HG03520 (cell line): ENCODE results near the gene HOPX.
"Not testable (repeated sequence)": the region's sequence is repeated elsewhere in the genome, so short reads cannot be mapped to it uniquely, and the experiment has no call there.

Experiments used
- ATAC-seq: cut with Tn5 transposase; IDR thresholded peaks from one replicate; pipeline ENCODE4 v1.9.1; 2021; ENCODE audit warnings: mild to moderate bottlenecking, moderate library complexity; ENCODE audit not compliant: unreplicated experiment

The HOPX gene, protein sequence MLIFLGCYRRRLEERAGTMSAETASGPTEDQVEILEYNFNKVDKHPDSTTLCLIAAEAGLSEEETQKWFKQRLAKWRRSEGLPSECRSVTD

DNA sequence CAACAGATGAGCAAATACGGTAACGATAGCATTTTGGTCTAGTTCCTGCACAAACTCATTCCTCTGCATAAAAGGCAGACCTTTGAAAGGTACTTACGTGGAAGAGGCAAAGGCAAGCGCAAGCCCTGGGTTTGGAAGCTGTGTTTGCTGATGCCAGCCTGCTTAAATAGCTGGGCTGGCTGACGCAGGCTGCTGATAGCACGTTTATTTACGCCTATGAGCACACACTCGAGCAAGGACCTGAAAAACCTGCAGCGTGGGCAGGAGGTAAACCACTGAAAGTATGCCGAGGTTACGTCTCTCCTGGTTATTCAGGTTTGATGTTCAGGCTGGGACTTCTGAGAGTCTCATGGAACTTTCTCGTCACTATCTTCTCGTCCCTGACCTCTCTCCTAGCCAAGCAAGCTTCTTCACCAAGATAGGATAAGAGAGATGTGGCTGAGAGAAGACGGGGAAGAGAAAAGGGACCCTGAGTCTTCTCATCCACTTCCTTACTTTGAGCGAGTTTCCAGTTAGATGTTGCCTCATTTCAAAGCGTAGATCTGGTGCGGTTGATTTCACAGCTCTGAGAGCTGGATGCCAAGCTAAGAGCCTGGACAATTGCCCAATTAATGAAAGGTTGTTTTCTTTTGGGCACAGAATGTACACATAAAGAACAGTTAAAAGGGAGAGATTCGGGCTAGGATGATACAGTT lies at the start of gene HOPX:
Gene HOPX (minus strand): TSS at position 139 of the 695 bp plus-strand sequence. CDS start 23,480 bp downstream, outside the sequence.
- peak; percentile 74 for ATAC-seq

DNA sequence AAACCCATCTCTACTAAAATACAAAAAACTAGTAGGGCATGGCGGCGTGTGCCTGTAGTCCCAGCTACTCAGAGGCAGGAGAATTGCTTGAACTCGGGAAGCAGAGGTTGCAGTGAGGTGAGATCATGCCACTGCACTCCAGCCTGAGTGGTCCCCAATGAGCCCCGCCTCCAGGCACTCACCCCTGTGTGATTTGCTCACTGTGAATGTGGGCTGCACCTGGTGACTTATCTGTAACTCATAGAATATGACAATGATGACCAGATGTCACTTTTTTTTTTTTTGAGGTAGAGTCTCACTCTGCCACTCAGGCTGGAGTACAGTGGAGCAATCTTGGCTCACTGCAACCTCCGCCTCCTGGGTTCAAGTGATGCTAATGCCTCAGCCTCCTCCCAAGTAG lies 49.0 kb upstream of the HOPX start:
- ATAC-seq, result no peak

DNA sequence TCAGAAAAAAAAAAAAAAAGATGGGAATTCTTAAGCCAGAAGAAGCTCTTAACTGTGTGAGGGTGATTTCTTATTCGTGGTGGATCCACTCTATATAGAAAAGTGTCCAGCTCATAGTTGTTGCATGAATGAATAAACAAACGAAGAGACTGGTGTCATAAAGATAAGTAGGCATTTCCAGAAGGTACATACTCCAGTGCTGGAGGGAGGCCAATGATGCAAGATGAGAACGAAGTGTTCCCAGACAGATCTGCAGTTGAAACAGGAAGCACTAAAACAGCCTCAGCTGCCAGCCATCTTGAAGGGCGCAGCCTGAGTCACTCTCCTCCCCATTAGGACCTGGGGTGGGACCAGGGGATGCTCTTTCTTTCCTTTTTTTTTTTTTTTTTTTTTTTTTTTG lies 47.4 kb upstream of the HOPX start:
- ATAC-seq, result no peak

DNA sequence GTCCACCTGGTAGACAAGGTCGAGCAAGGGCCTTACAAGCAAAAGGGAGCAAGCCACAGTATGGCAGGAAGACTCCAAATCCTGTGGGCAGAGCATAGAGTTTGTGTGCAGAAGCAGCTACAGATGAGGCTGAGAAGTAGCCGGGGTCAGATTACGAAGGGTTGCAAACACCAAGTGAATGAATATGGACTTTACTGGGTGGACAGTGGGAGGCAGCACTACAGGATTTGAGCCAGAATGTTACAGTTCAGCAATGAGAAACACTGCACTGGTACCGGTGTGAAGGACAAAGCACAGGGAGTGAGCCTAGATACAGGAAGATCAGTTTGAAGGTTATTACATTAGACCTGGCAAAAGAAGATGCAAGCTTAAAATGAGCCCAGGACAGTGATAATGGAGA lies 46.1 kb upstream of the HOPX start:
- no peak for ATAC-seq

DNA sequence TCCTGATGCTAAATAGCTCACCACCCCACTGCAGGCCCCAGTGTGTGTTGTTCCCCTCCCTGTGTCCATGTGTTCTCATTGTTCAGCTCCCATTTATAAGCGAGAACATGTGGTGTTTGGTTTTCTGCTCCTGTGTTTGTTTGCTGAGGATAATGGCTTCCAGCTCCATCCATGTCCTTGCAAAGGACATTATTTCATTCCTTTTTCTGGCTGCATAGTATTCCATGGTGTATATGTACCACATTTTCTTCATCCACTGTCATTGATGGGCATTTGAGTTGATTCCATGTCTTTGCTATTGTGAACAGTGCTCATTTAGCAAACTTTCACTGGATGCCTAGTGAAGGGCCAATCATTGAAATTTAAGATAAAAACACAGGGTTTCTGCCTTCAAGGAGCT lies 45.5 kb upstream of the HOPX start:
- not testable (repeated sequence) for ATAC-seq

DNA sequence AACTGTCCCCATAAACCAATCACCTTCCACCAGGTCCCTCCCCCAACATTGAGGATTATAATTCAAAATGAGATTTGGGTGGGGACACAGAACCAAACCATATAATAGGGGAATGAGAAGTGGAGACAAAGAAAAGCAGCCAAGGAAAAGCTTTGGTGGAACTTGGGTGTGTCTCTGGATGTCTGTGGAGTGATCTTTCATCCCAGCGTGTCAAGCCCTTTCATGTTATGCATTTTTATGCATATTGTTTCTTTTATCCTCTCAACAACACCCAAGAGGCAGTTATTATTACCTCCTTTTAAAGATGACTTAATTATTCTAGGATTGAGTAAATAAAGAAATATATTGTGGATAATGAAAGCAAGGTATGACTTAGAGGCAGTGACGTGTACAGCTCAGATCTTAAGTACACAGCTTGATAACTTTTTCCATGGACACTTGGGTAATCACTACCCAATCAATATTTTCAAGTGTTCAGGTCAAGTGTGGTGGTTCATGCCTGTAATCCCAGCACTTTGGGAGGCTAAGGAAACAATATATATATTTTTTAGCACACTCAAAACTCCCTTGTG lies 42.6 kb upstream of the HOPX start:
- ATAC-seq, result no peak

DNA sequence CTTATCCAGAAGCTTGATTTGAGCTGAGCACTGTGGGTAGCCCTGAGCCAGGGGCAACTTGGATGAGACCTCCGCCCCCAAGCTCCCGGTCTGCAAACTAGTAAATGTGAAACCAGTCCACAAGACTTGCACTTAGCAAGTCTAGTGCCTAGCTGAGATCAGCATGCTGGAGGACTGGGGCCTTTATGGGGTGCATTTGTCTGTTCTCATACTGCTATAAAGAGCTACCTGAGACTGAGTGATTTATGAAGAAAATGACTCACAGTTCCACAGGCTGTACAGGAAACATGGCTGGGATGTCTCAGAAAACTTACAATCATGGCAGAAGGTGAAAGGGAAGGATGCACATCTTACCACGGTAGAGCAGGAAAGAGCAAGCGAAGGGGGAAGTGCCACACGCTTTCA lies 42.1 kb upstream of the HOPX start:
- ATAC-seq, result no peak

DNA sequence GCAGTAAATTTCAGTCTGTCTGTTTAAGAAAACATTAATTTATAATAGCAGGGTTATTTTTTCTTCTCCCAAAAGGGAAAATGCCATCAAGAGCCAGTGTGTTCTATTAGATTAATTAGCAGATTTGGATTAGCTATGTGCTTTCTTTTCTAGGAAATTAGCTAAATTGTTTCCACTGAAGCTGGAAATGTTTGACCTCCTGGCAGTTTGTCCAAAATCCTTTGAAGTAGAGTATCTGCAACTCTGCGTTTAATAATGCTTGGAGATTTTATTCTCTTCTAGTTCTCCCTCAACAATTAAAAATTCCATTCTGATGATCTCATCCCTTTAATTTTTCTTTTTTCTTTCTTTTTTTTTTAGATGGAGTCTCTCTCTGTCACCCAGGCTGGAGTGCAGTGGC lies 27.1 kb upstream of the HOPX start:
- no peak for ATAC-seq

DNA sequence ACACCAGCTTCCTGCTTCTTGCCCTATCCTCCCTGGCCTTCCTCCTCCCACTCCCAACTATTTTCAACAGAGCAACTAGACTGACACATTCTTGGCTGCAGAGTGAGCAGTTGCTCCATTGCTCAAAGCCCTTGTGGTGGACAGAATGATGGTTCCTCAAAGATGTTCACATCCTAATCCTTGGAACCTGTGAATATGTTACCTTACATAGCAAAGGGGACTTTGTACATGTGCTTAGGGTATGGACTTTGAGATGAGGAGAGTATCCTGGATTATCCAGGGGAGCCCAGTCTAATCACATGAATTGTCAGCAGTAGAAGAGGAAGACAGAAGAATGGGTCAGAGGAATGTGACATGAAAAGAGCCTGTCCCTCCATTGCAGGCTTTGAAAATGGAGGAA lies 24.9 kb upstream of the HOPX start:
- no peak for ATAC-seq

DNA sequence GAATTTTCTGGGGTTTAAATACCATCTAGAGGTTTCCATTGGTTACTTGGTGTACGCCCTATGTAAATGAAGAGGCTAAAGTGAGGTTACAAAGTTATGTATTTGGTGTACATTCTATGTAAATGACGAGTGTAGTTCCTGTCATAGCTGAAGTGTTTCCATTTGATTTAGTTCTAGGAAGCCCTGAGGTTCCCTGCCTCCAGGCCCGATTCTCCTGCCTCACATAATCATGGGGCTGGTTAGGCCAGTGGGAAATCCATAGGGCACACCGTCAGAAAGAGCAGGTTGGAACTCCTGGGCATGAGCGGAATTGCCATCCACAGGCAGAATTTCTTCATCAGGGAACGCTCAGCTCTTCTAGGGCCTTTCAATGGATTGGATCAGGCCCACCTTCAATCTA lies 24.2 kb upstream of the HOPX start:
- no peak for ATAC-seq

DNA sequence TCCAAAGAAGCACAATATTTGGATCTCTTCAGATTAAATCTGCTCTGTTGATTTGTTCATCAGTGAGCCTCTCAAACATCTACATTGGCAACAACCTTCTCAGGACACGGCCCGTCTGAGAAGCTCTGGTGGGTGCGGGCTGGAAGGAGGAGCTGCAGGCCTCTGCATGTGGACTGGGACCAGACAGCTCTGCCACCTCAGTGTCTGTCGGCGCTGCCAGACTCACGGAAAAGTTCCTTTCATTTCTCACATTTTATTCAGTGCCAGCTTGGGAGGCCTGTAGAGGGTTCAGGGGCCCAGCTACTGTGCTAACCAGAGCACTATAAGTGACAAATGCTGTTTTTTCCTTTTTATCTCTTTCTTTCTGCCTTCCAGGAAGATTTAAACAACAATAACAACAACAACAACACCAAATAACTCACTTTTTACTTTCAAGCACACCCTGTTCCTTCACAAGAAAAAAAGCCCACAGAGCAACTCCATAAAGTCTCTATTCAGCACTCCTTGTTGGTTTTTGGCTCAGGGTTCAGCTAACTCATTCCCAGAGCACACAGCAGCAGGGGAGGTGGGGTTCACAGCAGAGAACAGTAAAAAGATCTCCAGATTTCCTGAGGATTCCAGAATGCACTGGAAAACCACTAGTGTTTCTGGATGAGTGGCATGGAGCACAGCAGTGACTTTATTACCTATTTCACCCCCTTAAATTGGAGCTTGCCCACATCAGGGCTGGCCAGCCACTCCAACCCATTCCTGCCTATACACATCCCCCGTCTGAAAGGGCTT lies 23.2 kb upstream of the HOPX start:
- no peak for ATAC-seq

DNA sequence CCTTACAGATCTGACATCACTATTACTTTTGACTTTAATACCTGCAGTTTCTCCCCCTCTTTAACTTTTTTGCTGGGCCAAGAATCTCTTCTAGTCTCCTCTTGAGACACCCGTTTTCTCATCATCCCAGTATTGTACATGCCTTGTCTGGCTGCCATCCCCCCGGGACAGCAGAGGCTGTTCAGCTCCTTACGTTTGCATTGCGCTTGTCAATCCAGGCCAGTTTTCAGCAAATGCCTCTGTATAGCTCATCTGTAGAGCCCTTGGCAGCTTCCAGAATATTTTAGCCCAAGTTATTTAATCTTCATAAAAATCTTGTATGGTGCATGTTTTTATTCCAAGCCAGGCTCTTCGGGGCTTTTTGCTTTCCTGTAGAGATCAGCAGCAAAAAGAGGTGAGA lies 22.3 kb upstream of the HOPX start:
- no peak for ATAC-seq

DNA sequence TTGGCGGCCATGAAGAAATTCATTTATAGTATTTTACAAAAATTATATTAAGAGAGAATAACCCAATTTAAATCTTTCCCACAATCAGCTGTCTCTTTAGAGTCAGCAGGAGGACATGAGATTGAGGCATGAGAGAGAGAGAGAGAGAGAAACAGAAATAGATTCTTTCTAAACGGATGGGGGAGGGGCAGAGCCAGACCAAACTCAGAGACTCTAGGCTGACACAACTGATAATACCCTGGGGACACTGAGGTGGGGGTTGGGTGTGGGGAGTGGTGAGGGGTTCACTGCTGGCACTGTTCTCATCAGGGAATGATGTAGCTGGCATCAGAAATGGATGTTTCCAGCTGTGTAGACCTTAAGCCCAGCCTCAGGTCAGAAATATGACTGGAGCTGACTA lies 20.5 kb upstream of the HOPX start:
- no peak for ATAC-seq

DNA sequence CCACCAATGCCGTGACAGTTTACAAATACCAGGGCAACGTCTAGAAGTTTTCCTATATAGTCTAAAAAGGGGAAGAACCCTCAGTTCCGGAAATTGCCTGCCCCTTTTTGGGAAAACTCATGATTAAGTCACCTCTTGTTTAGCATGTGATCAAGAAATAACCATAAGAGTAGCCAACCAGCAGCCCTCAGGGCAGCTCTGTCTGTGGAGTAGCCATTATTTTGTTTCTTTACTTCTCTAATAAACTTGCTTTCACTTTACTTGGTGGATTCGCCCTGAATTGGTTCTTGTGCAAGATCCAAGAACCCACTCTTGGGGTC lies 20.0 kb upstream of the HOPX start:
- no peak for ATAC-seq

DNA sequence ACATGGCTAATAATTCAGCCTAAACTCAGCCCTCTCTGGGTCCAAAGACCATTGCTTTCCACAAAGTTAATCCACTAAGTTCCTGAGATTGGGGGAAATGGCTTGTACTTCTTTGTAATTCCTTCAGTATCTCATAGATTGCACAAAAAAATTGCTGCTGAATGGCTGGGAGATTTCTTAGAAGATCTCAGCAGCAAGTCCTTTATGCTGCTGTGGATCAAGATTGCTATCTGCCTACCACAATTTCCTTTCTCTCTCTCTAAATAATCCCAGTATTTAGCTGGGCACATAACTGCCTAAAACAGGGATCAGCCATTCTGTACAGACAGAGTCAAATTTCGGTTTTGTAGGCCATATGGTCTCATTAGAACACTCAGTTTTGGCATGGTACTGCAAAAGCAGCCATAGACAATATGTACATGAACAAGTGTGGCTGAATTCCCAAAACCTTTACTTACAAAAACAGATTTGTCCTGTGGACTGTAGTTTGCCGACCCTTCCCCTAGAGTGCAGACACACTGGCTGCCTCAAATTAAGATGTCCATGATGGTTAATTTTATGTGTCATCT lies 18.5 kb upstream of the HOPX start:
- no peak for ATAC-seq

DNA sequence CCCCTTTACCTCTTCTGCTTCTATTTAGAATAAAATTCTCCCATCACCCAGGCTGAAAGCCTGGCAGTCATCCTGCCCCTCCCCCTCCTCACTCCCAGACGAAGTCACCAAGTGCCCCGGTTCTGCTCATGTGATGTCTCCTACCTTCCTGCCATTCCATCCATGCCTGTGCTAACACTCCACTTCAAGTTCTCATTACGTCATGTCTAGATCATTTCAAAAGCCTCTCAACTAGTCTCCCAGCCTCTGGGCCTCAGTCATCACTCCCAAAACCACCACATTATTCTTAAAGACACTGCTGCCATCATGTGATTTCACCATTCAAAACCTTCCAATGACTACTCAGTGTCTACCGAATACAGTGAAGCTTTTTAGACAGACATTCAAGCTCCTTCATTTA lies 17.2 kb upstream of the HOPX start:
- ATAC-seq, result no peak

DNA sequence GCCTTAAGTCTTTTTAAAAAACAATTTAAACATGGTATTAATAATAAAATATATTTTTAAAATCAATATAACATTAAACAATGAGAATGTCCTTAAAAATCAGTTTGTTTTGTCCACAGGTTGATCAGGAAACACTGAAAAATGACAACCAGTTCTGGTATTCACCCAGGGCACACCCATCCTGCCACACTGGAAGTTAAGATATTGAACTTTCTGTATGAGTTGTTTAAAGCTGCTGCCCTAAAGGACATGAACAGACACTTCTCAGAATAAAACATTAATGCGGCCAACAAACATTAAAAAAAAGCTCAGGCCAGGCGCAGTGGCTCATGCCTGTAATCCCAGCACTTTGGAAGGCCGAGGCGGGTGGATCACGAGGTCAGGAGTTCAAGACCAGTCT lies 15.0 kb upstream of the HOPX start:
- ATAC-seq, result no peak

DNA sequence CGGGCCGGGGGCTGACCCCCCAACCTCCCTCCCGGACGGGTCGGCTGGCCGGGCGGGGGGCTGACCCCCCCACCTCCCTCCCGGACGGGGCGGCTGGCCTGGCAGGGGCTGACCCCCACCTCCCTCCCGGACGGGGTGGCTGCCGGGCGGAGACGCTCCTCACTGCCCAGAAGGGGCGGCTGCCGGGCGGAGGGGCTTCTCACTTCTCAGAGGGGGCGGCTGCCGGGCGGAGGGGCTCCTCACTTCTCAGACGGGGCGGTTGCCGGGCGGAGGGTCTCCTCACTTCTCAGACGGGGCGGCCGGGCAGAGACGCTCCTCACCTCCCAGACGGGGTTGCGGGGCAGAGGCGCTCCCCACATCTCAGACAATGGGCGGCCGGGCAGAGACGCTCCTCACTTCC lies 12.4 kb upstream of the HOPX start:
- not testable (repeated sequence) for ATAC-seq

DNA sequence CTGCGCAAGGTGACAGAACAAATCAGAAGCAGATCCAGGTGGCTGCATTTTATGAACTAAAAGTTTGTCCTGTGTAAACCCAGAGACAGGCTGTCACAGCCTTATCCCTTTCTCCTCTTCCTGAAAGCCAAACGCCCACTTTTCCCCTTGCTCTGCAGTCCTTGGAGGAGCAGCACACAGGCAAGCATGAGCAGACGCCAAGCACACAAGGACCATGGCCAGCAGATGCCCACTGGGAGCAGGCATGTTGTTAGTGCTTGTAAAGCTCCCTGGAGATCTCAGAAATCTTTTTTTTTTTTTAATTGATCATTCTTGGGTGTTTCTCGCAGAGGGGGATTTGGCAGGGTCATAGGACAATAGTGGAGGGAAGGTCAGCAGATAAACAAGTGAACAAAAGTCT lies 11.5 kb upstream of the HOPX start:
- ATAC-seq, result no peak

DNA sequence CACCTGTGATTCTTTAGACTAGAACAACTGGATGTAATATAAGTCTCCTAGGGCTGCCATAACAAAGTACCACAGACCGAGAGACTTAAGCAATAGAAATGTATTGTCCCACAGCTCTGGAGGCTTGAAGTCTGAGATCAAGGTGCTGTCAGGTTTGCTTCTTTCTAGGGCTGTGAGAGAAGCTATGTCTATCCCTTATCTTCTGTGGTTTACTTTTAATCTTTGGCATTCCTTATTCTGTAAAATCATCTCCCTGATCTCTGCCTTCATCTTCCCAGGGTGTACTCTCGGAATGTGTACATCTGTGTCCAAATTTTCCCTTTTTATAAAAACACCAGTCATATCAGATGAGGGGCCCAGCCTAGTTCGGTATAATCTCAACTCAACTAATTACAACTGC lies 10.3 kb upstream of the HOPX start:
- no peak for ATAC-seq

DNA sequence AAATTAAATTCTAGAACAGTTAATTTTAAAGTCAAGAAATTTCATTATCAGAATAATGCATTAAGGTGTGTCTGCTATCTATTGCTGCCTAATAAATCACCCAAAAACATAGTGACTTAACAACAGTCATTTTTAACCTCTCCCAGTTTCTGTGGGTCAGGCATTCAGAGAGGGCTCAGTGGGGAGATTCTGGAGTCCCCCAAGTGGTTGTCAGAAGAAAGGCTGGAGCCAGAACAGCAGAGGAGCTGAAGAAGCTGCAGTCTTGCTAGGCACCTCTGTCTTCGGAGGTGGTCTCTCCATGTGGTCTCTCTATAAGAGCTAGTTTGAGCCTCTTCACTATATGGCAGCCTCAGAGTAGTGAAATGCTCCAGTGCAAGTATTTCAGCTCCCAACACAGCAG lies 9.3 kb upstream of the HOPX start:
- ATAC-seq, result no peak
